DND-41 (cell line): ENCODE results near the gene MMRN2.

Source experiments
- CTCF ChIP-seq: IDR thresholded peaks from 2 replicates; pipeline ENCODE4 v1.5.1; 2012; ENCODE audit warnings: borderline replicate concordance, low read length, moderate library complexity, mild to moderate bottlenecking; ENCODE audit not compliant: poor library complexity, severe bottlenecking; ENCODE audit errors: extremely low read depth
- EZH2 ChIP-seq: IDR thresholded peaks from 3 replicates; pipeline ENCODE4 v1.6.1; 2012; ENCODE audit warnings: borderline replicate concordance, low read depth, mild to moderate bottlenecking, moderate library complexity, low read length, inconsistent platforms; ENCODE audit not compliant: severe bottlenecking

DNA sequence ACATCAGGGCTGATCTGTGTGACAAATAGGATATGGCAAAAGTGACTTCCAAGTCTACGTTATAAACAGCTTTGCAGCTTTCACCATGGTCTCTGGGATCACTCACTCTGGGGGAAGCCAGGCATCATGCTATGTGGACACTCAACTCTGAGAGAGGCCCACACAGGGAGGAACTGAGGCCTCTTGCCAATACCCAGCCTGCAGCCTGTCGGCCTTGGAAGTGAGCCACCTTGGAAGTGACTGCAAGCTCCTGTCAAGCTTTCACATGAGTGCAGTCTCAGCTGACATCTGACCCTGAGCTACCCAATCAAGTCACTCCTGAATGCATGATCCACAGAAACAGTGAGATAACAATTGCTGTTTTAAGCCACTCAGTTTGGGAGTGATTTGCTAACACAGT is 56.5 kb downstream of the MMRN2 start:
- TF ChIP-seq EZH2 (no peak), CTCF (no peak)
